Peyer's patch (tissue), 4 donors: Measurements from ENCODE around the gene MYOZ3. TPM values are rescaled to one million over a fixed set of nuclear protein-coding genes. Genes with fewer than 3 reads are reported as not detected.

Source experiments
- DNase-seq, 3 donors: peaks; one replicate each; pipeline ENCODE4 v3.0.0-alpha.2; 2017 to 2019
- H3K27ac ChIP-seq, 4 donors: fragments of 200-600 bp; sonication (generic); one replicate each; pipeline ENCODE4 v1.5.1; 2016 to 2019
- H3K27me3 ChIP-seq, 2 donors: fragments of 200-600 bp; sonication (generic); one replicate each; pipeline ENCODE4 v1.5.1; 2019
- H3K36me3 ChIP-seq, 3 donors: fragments of 200-600 bp; sonication (generic); one replicate each; pipeline ENCODE4 v1.5.1; 2016 to 2019
- H3K4me1 ChIP-seq, 4 donors: fragments of 200-600 bp; sonication (generic); one replicate each; pipeline ENCODE4 v1.5.1; 2016 to 2019
- H3K4me3 ChIP-seq, 4 donors: fragments of 200-600 bp; sonication (generic); 1 replicate in 3 of 4; 2 replicates in 1 of 4; pipeline ENCODE4 v1.5.1; 2016 to 2019; ENCODE audit warnings: mild to moderate bottlenecking in 1 of 4
- H3K9me3 ChIP-seq, 4 donors: fragments of 200-600 bp; sonication (generic); one replicate each; pipeline ENCODE4 v1.5.1; 2016 to 2019; ENCODE audit warnings: mild to moderate bottlenecking in 1 of 4
- POLR2A ChIP-seq, 2 donors: fragments of 450-650 bp; IDR thresholded peaks; one replicate each; pipeline ENCODE4 v1.5.1; 2017; ENCODE audit warnings: antibody characterized with exemption in 2 of 2, mild to moderate bottlenecking in 2 of 2, moderate library complexity in 2 of 2
- total RNA-seq, 4 donors: library from RNA; depleted of rRNA; stranded (reverse); fragments of >200 nt; gene quantifications; one replicate each; pipeline ENCODE4 v1.1.0, GENCODE V29; 2016
- TF ChIP-seq, protein P1 (sequence below), 6 experiments: fragments of 450-650 bp in 4 of 6; fragments of 200-600 bp in 2 of 6; sonication (generic) in 1 of 6; IDR thresholded peaks; one replicate each; pipeline ENCODE4 v1.5.1; 2017 to 2019; ENCODE audit warnings: antibody characterized with exemption in 6 of 6, mild to moderate bottlenecking in 3 of 6, moderate library complexity in 1 of 6

MYOZ3 gene
- total RNA-seq, 4 donors from 2014 or later = 0.54 TPM; not detected in 3

DNA sequence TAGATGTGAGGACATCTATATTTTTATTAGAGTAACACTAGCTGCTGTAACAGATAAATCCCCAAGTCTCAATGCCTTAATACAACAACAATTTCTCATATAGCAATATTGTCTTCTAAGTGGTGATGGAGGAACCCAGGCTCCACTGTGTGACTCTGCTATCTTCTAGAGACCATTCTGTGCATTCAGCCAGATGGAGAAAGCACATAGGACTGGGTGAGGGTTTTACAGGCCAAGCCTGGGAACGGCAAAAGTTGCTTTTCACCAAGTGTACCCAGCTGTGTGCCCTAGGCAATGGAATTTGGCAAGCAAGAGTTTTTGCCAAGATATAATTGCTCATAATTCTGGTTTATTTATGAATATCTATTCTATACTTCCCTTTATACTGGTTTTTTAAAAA is 28.1 kb downstream of the MYOZ3 start:
- H3K36me3 ChIP-seq = peaks cover 0 to 38% (median 0%) of the 10 kb centered on the region in 3 donors

DNA sequence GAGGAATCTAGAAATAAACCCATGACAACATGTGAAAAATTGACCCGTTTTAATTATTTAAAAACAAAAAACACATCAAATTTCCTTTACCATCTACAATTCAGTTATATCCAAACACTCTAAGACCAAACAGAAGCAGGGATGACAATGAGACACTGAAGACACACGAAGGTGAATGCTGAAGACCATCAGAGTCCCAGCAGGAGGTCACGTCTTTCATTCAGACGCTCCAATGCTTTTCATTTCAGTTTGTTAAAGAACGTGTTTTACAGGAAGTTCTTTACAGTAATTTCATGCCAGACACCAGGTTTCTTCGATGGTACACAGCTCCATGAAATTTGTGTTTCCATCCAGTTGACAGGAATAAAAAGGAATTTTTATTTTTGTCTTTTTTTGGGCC is 29.7 kb downstream of the MYOZ3 start:
- H3K4me3 ChIP-seq = no peak overlapping the region
- no peaks in the 10 kb centered on the region for H3K9me3 ChIP-seq
- H3K36me3 ChIP-seq = peaks cover 0 to 54% (median 0%) of the 10 kb centered on the region in 3 donors
- H3K4me1 ChIP-seq = no peaks in the 10 kb centered on the region
- H3K27me3 ChIP-seq = no peaks in the 10 kb centered on the region
- TF ChIP-seq, protein P1, sequence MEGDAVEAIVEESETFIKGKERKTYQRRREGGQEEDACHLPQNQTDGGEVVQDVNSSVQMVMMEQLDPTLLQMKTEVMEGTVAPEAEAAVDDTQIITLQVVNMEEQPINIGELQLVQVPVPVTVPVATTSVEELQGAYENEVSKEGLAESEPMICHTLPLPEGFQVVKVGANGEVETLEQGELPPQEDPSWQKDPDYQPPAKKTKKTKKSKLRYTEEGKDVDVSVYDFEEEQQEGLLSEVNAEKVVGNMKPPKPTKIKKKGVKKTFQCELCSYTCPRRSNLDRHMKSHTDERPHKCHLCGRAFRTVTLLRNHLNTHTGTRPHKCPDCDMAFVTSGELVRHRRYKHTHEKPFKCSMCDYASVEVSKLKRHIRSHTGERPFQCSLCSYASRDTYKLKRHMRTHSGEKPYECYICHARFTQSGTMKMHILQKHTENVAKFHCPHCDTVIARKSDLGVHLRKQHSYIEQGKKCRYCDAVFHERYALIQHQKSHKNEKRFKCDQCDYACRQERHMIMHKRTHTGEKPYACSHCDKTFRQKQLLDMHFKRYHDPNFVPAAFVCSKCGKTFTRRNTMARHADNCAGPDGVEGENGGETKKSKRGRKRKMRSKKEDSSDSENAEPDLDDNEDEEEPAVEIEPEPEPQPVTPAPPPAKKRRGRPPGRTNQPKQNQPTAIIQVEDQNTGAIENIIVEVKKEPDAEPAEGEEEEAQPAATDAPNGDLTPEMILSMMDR (IDR thresholded peaks at IDR 0.05) = no peak
- no peak for TF ChIP-seq POLR2A (IDR thresholded peaks at IDR 0.05)
- no peak overlapping the region for H3K27ac ChIP-seq
- DNase-seq = no peak

More for the DNA sequence above, 28.1 kb downstream of the MYOZ3 start:
- H3K27ac ChIP-seq = no peak overlapping the region
- no peaks in the 10 kb centered on the region for H3K4me1 ChIP-seq
- DNase-seq = no peak
- TF ChIP-seq POLR2A (IDR thresholded peaks at IDR 0.05) = no peak
- TF ChIP-seq, protein P1 (IDR thresholded peaks at IDR 0.05) = no peak
- no peak overlapping the region for H3K4me3 ChIP-seq
- no peaks in the 10 kb centered on the region for H3K9me3 ChIP-seq
- H3K27me3 ChIP-seq = no peaks in the 10 kb centered on the region

DNA sequence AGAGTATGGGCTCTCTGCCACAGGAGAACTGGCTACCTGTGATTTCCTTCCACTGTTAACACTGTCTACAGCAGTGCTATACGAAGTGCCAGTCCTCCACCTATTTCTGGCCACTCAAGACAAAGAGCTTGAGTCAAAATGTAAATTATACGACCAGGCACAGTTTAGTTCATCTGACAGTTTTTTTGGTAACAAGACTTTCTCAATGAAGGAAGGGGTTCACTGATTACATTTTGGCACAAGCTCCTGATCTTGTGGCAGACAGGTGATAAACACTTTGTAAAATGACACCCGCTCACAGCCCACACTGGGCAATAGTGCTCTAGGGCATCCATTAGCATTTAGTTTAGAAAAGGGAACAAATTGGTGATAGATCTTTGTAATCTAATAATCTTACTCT is 31.2 kb downstream of the MYOZ3 start:
- no peaks in the 10 kb centered on the region for H3K27me3 ChIP-seq
- no peak overlapping the region for H3K27ac ChIP-seq
- H3K9me3 ChIP-seq = no peaks in the 10 kb centered on the region
- no peaks in the 10 kb centered on the region for H3K4me1 ChIP-seq
- H3K36me3 ChIP-seq = peaks cover 0 to 69% (median 0%) of the 10 kb centered on the region in 3 donors
- no peak for TF ChIP-seq POLR2A (IDR thresholded peaks at IDR 0.05)
- TF ChIP-seq, protein P1 (IDR thresholded peaks at IDR 0.05) = no peak
- H3K4me3 ChIP-seq = no peak overlapping the region
- no peak for DNase-seq

DNA sequence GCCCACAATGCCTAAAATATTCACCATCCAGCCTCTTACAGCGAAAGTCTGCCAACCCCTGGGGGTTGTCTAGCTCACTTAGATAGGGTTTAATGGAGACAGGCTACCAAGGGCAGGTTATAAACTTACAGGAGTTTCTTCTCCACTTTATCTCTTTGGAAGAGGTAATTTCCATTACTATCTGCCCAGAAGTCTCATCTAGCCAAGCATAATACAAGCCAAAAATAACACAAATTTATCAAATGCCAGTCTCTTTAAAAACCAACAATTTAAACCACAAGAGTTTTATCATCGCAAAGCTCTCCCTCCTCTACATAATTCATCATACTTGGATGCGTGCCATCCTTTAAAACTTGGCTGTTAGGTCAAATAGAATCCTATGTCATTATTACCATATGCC is 33.6 kb downstream of the MYOZ3 start:
- no peaks in the 10 kb centered on the region for H3K27me3 ChIP-seq
- DNase-seq = no peak
- H3K27ac ChIP-seq = no peak overlapping the region
- H3K4me1 ChIP-seq = peaks cover 0 to 10% (median 2%) of the 10 kb centered on the region in 4 donors
- H3K4me3 ChIP-seq = no peak overlapping the region
- TF ChIP-seq POLR2A (IDR thresholded peaks at IDR 0.05) = no peak
- TF ChIP-seq, protein P1 (IDR thresholded peaks at IDR 0.05) = no peak
- peaks cover 0 to 87% (median 0%) of the 10 kb centered on the region in 3 donors for H3K36me3 ChIP-seq
- no peaks in the 10 kb centered on the region for H3K9me3 ChIP-seq

DNA sequence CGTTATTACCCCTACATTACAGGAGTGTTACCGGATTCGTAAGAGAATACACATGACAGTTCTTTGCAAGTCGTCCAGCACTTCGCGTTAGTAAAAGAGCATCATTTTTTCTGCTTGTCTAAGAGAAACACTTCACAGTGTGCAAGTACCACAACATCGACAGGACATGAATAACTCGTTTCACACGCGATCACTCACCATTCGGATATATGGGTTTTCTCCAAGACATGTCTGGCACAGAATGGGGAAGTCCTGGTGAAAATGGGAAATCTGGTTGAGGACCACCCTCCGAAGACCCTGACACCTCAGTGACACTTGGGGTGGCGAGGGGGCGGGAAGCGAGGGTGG is 39.2 kb downstream of the MYOZ3 start:
- TF ChIP-seq, protein P1 (IDR thresholded peaks at IDR 0.05) = no peak
- no peak for TF ChIP-seq POLR2A (IDR thresholded peaks at IDR 0.05)
- no peak for DNase-seq
- Histone ChIP-seq H3K36me3 (peaks cover 0 to 42% (median 0%) of the 10 kb centered on the region in 3 donors), H3K27ac (peak overlapping the region; percentile 97 to 99 (median 98)), H3K4me1 (peaks cover 0 to 18% (median 4%) of the 10 kb centered on the region in 4 donors), H3K4me3 (peak overlapping the region; percentile 97 to 100 (median 99)), H3K27me3 (no peaks in the 10 kb centered on the region), H3K9me3 (no peaks in the 10 kb centered on the region)
